HT-29 (cell line): Measurements from ENCODE around the gene PEPD. TPM values are rescaled to one million over a fixed set of nuclear protein-coding genes. Genes with fewer than 3 reads are reported as not detected.

ENCODE experiments used
- DNase-seq: peaks from one replicate; pipeline ENCODE4 v3.0.0-alpha.2; 2015; ENCODE audit warnings: low spot score
- total RNA-seq: library from RNA; depleted of rRNA; stranded (reverse); fragments of >200 nt; shearing (Covaris generic); gene quantifications from 2 replicates; pipeline ENCODE4 v1.2.3, GENCODE V29; 2014

Gene PEPD
- total RNA-seq, 1 experiment from 2014 or later, result 66.1 TPM

- DNase-seq, result no peak
These were observed 158.9 kb downstream of the PEPD start for GRCh38 chr19:33362508-33363228.

GRCh38 chr19:33359581-33359980 lies 162.0 kb downstream of the PEPD start:
- DNase-seq, result no peak

- DNase-seq, result no peak
These were observed 163.2 kb downstream of the PEPD start for GRCh38 chr19:33358408-33358807.

GRCh38 chr19:33357556-33357955 lies 164.0 kb downstream of the PEPD start:
- no peak for DNase-seq

GRCh38 chr19:33355535-33355934 lies 166.1 kb downstream of the PEPD start:
- DNase-seq, result no peak

- DNase-seq, result no peak
These were observed 170.9 kb downstream of the PEPD start for GRCh38 chr19:33350538-33351309.

- DNase-seq, result no peak
These were observed 172.0 kb downstream of the PEPD start for GRCh38 chr19:33349319-33350289.

- no peak for DNase-seq
These were observed 173.1 kb downstream of the PEPD start for GRCh38 chr19:33348301-33349010.

GRCh38 chr19:33347300-33347699 lies 174.3 kb downstream of the PEPD start:
- no peak for DNase-seq

- no peak for DNase-seq
These were observed 174.9 kb downstream of the PEPD start for GRCh38 chr19:33346665-33347064.

- DNase-seq, result no peak
These were observed 176.4 kb downstream of the PEPD start for GRCh38 chr19:33345163-33345562.

- DNase-seq, result no peak
These were observed 177.0 kb downstream of the PEPD start for GRCh38 chr19:33344573-33344925.

- DNase-seq, result no peak
These were observed 177.6 kb downstream of the PEPD start for GRCh38 chr19:33343859-33344572.

GRCh38 chr19:33343301-33343700 lies 178.3 kb downstream of the PEPD start:
- DNase-seq, result no peak

- no peak for DNase-seq
These were observed 180.6 kb downstream of the PEPD start for GRCh38 chr19:33340991-33341390.

- no peak for DNase-seq
These were observed 182.3 kb downstream of the PEPD start for GRCh38 chr19:33339016-33339984.
